ENCODE measurements around the gene HDAC7.
"Not testable (repeated sequence)": the region's sequence is repeated elsewhere in the genome, so short reads cannot be mapped to it uniquely, and the experiment has no call there.

HDAC7 gene

DNA sequence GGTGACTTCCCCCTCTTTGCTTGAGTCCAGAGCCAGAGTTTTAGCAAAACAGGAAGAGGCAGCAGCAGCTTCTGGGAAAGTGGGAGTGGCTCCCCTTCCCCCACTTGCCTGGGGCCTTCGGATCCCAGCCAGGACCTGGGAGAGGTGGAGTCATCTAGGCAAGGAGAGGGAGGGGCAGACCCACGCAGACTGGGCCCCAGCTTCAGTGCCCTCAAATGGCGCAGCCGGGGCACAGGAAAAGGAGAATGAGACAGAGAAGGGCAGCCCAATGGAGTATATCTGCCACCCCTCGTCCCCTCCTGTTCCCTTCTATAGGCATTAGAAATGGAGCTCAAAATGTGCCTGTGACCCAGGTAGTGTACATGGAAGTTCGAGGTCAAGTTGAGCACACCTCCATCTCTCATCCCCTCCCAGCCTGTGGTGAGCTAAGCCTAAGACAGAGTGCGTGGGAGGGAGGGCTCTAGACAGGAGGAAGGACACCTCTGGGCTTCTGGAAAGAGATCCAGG is 9.3 kb upstream of the HDAC7 start:
- peak; percentile 82 for DNase-seq (ENCODE audit: low spot score)

DNA sequence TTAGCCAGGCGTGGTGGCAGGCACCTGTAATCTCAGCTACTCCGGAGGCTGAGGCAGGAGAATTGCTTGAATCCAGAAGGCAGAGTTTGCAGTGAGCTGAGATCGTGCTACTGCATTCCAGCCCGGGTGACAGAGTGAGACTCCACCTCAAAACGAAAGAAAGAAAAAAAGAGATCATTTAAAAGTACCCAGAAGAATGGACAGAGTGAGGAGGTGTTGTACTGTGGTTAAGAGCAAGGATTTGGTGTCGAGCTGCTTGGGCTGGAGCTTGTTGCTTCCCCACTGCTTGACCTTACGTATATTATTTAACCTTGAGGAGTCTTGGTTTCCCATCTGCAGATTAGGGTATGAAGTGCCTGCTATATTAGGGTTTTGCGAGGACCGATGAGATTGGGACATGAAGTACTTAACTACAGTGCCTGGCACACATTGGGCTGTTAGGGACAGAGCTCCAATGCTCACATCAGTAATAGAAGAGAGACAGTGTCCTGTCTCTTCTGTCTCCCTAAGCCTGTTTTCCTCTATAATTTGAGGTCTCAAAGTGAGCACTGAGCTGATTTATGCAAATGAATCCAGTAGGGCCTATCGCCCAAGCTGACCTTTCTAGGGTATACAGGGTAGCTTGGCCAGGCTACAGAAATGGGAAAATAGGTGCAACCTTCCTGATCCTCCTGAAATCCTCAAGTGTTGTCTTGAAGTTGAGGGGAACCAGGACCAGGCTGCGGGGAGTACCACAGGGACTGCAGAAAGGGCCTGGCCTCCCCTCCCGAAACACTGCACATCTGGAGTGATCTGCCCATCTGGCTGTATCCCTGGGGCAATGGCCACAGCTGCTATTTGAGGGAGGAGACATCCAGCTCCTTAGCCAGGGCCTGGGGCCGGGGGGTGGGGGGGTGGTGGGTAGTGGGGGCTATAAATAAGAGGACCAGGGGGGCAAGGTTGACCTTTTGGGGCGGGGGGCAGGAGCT is 8.6 kb upstream of the HDAC7 start:
- no peak for DNase-seq (ENCODE audit: low spot score)

DNA sequence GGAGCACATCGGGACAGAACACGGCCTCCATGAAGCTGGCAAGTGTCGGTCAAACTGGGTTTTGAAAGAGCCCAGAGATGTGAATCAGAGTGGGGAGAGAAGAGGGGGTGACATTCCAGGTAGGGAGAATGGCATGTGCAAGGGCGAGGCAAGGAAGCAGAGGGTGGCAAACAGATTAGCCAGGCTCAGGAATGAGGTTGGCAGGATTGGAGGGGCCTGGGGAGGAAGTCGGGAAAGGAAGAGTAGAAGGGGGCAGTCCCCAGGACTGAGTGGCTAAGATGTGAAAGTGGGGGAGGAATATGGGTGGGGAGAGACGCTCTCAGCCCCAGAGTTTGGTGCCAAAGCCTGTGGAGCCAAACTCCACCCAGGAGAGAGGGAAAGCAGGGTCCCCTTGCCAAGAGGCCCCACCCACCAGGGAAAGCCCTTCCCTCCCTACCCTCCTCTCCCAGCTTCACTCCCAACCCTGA is 5.5 kb upstream of the HDAC7 start:
- no peak for DNase-seq (ENCODE audit: low spot score)

DNA sequence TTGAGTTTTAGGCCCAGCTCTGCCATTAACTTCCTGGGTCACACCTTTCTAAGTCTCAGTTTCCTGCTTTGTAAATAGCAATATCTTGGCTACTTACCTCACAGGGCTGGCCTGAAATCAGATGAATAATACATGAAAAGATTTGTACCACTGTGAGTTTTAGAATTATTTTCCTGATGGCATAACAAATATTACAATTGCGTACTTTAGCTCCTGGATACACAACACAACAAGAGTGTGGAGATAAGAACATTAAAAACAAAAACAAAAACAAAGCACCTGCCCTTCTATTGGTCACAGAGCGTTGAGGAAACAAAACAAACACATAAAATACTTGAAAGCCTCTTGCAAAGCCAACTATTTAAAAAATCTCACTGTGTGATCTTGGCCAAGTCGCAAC is 4.9 kb upstream of the HDAC7 start:
- no peak for DNase-seq (ENCODE audit: low spot score)

DNA sequence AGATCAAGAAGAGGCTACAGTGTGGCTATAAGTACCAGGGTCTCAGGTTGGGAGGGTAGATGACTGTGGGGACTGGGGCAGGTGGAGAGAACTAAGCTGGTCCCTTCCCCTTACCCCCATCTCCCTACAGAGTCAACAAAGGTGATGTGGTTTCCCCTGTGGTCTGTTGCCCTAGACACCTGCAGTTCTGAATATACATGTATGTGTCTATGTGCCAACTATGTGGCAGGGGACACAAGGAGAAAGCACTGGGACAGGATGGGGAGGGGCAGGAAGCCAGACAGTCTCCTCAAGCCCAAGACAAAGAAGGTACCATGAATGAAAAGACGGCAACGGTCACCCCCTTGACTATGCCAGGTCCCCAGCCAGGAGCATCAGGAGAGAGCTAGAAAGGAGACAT is 4.5 kb upstream of the HDAC7 start:
- DNase-seq (ENCODE audit: low spot score): no peak

DNA sequence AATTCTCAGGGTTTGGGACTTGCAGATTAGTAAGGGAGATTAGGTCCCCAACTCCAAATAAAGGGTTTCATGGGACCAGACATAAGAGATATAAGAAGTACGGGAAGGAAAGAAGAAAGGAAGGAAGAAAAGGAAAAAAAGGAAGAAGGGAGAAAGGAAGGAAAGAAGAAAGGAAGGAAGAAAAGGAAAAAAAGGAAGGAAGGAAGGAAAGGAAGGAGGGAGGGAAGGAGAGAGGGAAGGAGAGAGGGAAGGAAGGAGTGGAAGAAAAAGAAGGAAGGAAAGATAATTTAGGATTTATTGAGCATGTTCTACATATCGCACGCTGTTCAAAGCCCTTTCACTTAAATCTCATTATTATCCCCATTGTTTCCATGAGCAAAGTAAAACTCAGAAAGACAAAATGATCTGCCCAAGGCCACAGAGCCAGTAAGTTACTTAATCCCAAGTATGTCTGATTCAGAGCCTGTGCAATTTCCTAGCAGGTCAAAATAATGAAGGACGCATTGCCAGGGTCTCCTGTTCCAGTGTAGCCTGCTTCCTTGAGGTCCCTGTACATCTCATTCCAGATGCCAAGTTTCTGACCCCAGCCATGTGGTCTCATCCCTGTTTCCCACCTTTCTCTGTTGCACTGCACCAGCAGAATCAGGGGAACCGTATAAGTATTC is 3.9 kb upstream of the HDAC7 start:
- DNase-seq (ENCODE audit: low spot score): no peak

DNA sequence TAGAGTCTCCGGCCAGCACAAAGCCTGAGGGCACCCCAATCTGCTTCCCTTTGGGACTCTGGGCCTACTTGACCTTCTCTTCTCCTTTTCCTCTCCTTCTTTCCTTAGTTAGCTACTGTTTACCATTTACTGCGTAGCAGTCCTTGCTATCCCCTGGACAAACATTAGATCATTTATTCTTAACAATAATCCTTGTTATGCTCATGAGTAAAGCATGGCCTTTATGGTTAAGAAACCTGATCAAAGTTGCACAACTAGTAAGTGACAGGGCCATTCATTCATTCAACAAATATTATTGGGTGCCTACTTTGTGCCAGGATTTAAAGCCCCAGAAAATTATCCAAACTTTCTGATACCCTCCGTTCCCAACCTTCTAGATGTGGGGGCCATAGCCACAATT is 3.2 kb upstream of the HDAC7 start:
- no peak for DNase-seq (ENCODE audit: low spot score)

DNA sequence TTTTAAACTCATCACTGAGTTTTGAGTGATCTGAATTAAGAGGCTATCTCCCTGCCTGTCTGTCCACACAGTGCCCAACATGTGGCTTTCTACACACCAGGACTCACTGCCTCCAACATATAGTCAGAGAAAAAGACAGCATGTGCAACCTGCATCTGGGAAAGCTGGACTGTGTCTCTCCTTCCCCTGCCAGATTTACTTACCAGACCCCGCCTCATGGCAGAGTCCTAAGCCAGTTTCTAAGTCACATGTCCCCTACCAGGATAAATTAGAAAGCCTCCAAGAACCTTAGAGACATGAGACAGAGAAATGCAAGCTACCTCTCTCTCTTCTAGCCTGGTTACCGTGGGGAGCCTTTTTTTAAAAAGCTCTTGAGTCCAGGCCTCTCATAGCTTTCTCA is 2.7 kb upstream of the HDAC7 start:
- no peak for DNase-seq (ENCODE audit: low spot score)

DNA sequence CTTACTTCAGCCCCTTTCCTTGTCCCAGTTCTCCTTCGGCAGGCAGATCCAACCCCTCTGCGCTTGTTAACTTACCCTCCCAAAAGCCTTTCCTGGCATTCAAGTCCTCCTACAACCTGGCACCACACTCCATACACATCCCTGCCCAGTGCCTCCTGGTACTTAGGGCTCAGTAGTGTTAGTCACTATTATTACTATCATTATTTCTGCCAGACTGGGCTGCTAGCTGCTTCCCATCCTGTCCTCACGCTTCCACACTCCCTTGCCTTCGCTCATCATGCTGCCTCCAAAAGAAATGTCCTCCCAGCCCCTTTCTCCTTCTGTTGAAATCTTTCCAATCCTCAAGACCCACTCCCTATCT is 1.6 kb upstream of the HDAC7 start:
- no peak for DNase-seq (ENCODE audit: low spot score)

DNA sequence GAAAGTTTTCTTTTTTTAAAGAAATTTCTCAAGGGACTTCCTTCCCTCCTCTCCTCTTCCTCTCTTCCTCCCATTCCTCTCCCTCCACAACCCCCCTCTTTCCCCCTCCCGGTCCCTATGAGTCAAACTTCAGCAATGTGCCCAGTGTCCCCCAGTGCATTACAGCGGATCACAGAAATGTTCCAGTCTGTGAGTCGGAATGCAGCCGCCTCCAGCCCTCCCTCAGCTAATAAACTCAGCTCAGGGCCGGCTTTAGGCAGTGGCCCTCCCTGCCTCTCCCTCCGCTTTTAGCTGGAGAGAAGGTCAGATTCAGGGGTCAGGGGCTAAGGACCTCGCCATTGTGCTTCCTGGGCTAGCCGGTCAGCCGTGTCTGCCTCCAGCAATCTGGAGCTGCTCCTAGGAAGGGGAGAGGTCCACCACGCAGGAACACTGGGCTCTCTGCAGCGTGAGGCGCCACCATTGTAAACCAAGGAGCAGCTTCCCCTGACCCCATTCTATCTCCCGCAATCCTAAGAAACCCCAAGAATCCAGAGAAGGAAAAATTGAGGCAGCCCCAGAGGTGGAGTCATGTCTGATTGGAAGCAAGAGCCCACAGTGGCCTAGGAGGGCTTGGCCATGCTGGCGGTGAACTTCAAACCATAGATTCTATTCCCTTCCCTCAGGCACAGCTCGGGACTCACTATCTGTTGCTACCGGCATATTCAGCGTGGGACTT is 1.1 kb upstream of the HDAC7 start:
- peak; percentile 95 for DNase-seq (ENCODE audit: low spot score)

DNA sequence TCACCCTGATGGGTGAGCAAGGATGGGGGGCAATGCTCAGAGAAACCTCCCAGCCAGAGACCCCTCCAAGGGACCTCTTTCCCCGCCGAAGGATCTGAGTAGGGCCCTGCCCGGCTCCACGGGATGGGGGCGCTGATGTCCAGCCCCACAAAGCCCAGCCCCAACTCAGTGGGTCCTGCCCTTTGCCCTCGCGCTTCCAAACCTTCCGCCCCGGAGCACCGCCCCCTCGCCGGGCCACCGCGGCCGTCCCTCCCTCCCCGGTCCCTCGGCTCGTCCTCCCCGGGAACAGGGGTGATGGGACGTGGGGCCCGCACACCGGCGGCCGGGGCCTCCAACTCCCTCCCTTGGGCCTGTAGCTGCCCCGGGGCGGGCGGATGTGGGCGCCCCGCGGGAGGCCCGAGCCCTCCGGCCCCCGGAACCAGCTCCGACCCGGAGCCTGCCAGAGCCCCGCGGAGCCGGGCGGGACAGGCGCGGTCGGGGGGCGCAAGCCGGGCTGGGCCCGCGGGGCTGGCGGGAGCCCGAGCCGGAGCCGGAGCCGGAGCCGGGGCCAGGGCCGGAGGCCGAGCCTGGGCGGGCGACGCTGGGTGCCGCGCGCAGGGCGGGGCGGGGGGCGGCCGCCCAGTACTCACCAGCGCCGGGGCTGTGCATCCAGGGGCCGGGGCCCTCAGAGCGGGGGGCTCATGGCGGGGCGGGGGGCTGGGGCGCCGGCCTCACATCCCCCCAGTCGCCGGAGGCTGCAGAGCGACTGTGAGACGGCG is 386 bp downstream of the HDAC7 start:
- no peak for DNase-seq (ENCODE audit: low spot score)

DNA sequence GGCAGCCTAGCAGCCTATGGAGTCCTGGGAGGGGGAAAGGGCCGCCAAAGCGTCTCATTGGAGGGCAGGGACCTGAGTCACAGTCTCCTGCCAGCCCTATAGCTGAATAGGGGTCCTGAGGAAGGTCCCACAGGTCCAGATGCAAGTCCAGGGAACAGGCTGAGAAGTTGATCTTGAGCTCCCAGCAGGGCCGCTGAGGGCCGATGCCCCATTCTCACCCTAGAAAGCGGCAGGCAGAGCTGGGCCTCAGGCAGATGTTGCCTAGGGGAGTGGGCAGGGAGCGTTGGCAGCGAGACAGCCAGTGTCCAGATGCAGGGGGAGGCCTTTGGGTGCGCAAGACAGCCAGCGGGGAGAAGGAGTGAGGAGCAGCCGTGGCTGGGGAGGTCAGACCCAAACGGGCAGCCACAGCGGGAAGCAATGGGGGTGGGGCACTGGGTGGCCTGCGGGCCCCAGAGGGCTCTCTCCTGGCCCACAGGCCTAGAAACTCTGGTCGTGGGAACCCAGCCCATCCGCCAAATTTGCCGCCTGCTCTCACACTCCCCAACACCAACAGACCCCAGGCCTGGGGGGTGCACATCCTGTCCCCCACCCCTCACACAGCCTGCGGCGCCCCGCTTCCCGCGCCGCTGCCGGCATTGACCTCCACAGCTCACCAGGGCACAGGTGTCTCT is 1.1 kb downstream of the HDAC7 start:
- DNase-seq (ENCODE audit: low spot score): peak; percentile 57

DNA sequence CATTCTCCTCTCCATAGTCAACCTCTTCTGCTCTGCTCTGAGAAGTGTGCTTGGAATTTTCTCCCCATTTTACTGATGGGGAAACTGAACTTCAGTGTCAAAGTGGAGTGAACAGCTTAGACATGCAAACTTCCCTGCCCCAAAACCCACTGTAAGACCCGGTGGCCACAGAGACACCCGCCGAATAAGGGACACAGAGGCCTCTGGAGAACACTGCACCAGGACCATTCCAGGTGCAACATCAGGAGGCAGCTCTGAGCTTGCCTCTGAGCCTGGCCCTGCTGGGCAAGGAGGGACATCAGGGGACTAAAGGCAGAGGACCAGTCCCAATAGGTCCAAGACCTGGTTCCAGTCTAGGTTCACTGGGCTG is 1.7 kb downstream of the HDAC7 start:
- no peak for DNase-seq (ENCODE audit: low spot score)

DNA sequence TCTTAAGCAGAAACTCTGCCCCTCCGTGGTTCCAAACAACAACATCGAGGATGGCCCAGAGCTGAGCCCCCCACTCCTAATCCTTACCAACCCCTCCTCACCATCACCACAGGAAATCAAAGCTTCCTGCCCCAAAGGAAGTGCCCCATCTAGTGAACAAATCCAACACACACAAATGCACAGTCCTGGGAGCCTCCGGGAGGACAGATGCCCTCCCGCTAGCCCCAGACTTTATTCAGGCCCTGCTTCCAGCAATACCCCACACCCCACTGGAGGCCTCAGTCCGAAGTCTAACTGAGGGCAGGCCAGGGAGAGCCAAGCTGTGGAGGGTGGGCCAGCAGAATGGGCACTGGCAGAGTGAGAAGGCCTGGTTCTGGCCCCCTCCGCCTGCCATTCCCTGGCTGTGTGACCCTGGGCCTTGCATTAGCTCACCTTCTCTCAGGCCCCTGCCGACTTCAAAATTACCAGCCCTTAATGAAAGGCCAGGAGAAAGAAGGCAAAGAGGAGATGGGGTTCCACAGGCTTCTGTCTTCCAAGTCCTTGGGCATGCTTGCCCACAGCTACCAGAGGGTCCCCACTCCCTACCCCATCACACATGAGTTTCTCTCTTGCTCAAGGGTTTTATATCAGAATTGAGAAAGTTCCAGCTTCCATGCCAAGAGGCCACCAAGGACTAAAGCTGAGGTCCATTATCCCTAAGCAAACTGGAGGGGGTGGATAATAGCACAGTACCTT is 2.3 kb downstream of the HDAC7 start:
- DNase-seq (ENCODE audit: low spot score): no peak

DNA sequence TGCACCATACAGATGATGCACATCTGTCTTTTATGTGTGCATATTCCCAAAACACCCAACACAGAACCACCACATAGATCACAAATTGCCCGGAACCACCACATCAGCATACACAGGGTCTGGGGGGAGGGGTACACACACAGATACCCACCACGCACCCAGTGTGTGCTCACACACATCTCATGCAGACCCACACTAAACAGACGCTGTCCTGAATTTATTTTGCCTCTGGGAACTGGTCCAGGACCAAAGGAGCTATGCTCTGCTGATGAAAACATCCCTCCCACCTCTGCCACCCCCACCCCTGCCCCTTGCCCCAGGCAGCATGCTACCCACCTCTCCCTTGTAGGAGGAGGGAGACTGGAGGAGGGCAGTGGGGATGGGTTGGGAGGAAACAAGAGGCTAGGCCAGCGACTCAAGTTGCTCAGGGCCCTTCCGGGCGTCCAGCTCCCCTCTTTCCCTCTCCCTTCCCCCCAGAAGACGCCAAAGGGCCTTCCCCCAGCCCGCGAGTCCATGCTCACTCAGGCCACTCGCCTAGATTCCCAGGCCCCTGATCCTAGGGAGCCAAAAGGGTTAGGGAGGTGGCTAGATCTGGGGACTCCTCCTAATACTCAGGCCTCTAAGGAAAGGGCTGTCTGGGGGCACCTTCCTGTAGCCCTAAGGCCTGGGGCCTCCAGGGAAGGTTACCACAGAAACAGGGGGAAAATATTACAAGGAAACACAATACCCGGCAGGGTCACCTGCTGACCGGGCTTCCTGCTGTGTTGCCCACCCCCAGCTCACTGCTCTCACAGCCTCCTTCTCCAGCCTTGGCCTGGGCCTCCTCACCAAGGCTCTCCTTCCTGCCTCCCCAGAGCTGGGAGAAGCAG is 3.1 kb downstream of the HDAC7 start:
- no peak for DNase-seq (ENCODE audit: low spot score)

DNA sequence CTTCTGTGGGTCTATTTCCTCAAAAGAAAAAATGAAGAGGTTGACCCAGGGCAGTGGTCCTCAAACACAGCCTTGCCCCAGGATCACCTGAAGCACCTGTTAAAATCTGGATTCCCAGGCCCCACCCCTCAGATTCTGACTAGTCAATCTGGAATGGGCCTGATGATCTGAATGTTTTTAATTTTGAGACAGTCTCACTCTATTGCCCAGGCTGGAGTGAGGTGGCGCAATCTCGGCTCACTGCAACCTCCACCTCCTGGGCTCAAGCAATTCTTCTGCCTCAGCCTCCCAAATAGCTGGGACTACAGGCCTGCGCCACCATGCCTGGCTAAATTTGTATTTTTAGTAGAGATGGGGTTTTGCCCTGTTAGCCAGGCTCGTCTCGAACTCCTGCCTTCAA is 4.3 kb downstream of the HDAC7 start:
- DNase-seq (ENCODE audit: low spot score): not testable (repeated sequence)

DNA sequence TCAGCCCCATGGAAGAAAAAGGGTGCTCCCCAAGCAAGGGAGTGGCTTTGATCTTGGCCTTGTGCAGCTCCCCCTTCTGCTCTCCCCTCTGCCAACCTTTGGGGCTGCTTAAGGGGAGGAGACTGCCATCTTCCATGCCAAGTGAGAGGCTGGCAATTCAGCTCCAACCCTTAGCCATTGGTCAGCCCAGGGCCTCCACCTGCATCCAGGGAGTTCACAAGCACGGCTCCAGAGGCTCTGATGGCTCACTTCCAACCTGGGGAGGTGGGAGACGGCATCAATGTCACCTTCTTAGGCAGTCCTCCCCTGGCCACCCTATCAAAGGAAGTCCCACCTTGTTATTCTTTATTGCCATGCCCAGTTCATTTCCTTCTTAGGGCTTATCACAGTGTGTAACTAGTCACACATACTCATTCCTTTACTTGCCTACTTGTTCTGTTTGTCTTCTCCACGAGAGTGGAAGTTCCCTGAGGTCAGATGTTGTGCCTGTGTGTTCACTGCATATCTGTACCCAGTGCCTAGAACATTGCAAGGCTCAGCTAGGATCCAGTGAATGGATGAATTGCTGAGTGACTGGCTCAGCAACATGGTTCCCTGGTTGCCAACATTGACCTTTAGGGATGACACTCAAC is 5.0 kb downstream of the HDAC7 start:
- no peak for DNase-seq (ENCODE audit: low spot score)

DNA sequence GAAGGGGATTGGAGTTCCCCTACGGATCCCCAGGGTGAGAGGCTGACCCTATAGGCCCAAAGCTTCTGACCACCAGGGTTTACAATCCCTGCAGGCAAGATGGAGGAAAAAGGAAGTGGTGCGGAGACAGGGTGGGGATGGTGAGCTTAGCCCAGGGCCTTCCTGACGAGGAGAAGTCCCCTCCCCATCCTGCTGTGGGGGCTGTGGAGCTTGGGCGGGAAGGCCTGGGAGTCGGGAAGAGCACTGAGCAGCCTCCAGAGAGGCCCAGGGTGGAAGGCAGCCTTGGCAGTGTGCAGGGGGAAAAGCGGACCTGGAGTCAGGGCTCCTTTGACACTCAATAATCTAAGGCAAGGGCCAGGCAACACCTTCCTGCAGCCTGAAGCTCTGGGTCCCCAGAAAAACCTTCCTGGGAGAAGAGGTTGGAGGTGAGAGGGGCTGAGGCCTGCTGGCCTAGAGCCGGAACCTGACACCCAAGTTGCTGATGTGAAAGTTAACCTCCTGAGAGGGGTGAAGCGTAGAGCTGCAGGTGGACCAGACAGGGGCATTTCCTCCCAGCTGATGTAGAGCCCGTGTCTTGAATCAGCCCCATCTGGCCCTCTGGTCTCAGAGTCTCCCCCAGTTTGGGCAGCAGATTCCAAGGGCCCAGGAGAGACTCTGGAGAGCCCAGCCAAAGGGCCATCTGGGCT is 6.0 kb downstream of the HDAC7 start:
- no peak for DNase-seq (ENCODE audit: low spot score)

All from AG08396 (cell line).